Inferior parietal cortex (tissue), 1 donor: ENCODE results near the gene CTIF.
"Not testable (repeated sequence)": the region's sequence is repeated elsewhere in the genome, so short reads cannot be mapped to it uniquely, and the experiment has no call there.

Experiments used
- DNase-seq: peaks from one replicate; pipeline ENCODE4 v3.0.0-alpha.2; 2016; ENCODE audit errors: extremely low spot score

The CTIF gene

GRCh38 chr18:48706731-48707130 is 167.9 kb downstream of the CTIF start:
- no peak for DNase-seq

GRCh38 chr18:48707636-48708296 is 168.9 kb downstream of the CTIF start:
- DNase-seq = no peak

- no peak for DNase-seq
Measured at GRCh38 chr18:48708807-48709206, 170.0 kb downstream of the CTIF start.

- DNase-seq = no peak
Measured at GRCh38 chr18:48709371-48710062, 170.7 kb downstream of the CTIF start.

- DNase-seq = peak; percentile 44
Measured at GRCh38 chr18:48711651-48712486, 173.0 kb downstream of the CTIF start.

GRCh38 chr18:48713309-48713708 is 174.5 kb downstream of the CTIF start:
- no peak for DNase-seq

GRCh38 chr18:48714873-48715272 is 176.0 kb downstream of the CTIF start:
- DNase-seq = no peak

- no peak for DNase-seq
Measured at GRCh38 chr18:48715711-48716361, 177.0 kb downstream of the CTIF start.

- not testable (repeated sequence) for DNase-seq
Measured at GRCh38 chr18:48717227-48717626, 178.4 kb downstream of the CTIF start.

- DNase-seq = no peak
Measured at GRCh38 chr18:48718251-48718959, 179.6 kb downstream of the CTIF start.

- DNase-seq = no peak
Measured at GRCh38 chr18:48719388-48719787, 180.6 kb downstream of the CTIF start.

- DNase-seq = peak; percentile 58
Measured at GRCh38 chr18:48719974-48720654, 181.3 kb downstream of the CTIF start.

- DNase-seq = no peak
Measured at GRCh38 chr18:48720655-48721025, 181.8 kb downstream of the CTIF start.

GRCh38 chr18:48721312-48721711 is 182.5 kb downstream of the CTIF start:
- no peak for DNase-seq

- no peak for DNase-seq
Measured at GRCh38 chr18:48723016-48723415, 184.2 kb downstream of the CTIF start.

GRCh38 chr18:48723837-48724236 is 185.0 kb downstream of the CTIF start:
- DNase-seq = no peak

- DNase-seq = no peak
Measured at GRCh38 chr18:48724442-48724841, 185.6 kb downstream of the CTIF start.

GRCh38 chr18:48724939-48725338 is 186.1 kb downstream of the CTIF start:
- no peak for DNase-seq

GRCh38 chr18:48725562-48725961 is 186.7 kb downstream of the CTIF start:
- no peak for DNase-seq

GRCh38 chr18:48727681-48728080 is 188.8 kb downstream of the CTIF start:
- DNase-seq = no peak
